Fibroblast of villous mesenchyme (primary cell): ENCODE measurements around the gene FOSB. TPM values are rescaled to one million over a fixed set of nuclear protein-coding genes. Genes with fewer than 3 reads are reported as not detected.

Source experiments
- DNase-seq: peaks from one replicate; pipeline ENCODE4 v3.0.0-alpha.2; 2010; ENCODE audit warnings: low read depth
- H3K4me3 ChIP-seq: 2 replicates; pipeline ENCODE4 v1.5.1; 2011; ENCODE audit warnings: low read depth, mild to moderate bottlenecking, low read length
- CTCF ChIP-seq: IDR thresholded peaks from 2 replicates; pipeline ENCODE4 v1.5.1; 2012; ENCODE audit warnings: low read depth, mild to moderate bottlenecking, low read length; ENCODE audit not compliant: insufficient read depth
- total RNA-seq: library from RNA; depleted of rRNA; stranded (reverse); fragments of >200 nt; gene quantifications from 2 replicates; pipeline ENCODE4 v1.2.3, GENCODE V29; 2012

FOSB gene
- total RNA-seq, 1 donor = 13.0 TPM

GRCh38 chr19:45442778-45443461 lies 24.9 kb upstream of the FOSB start:
- DNase-seq = peak; percentile 74
- peak overlapping the region; percentile 56 for H3K4me3 ChIP-seq
- TF ChIP-seq CTCF = no peak

- DNase-seq = peak; percentile 96
- H3K4me3 ChIP-seq = peak overlapping the region; percentile 56
- no peak for TF ChIP-seq CTCF
These were observed 24.1 kb upstream of the FOSB start for GRCh38 chr19:45443462-45444317.

GRCh38 chr19:45444318-45445041 lies 23.3 kb upstream of the FOSB start:
- no peak for TF ChIP-seq CTCF
- peak; percentile 93 for DNase-seq
- H3K4me3 ChIP-seq = peak overlapping the region; percentile 32

GRCh38 chr19:45445139-45445538 lies 22.7 kb upstream of the FOSB start:
- H3K4me3 ChIP-seq = no peak overlapping the region
- TF ChIP-seq CTCF = no peak
- DNase-seq = no peak

- H3K4me3 ChIP-seq = no peak overlapping the region
- peak; percentile 43 for DNase-seq
- TF ChIP-seq CTCF = peak; percentile 30
These were observed 21.5 kb upstream of the FOSB start for GRCh38 chr19:45446295-45446694.

- no peak for DNase-seq
- TF ChIP-seq CTCF = no peak
- H3K4me3 ChIP-seq = no peak overlapping the region
These were observed 20.9 kb upstream of the FOSB start for GRCh38 chr19:45446944-45447343.
